Right lobe of liver (tissue), 4 donors: ENCODE results near the gene BCAM.
"Not testable (repeated sequence)": the region's sequence is repeated elsewhere in the genome, so short reads cannot be mapped to it uniquely, and the experiment has no call there.

ENCODE experiments used
- POLR2A ChIP-seq: fragments of 450-650 bp; IDR thresholded peaks from one replicate; pipeline ENCODE4 v1.6.1; 2017; ENCODE audit warnings: antibody characterized with exemption, mild to moderate bottlenecking
- TF ChIP-seq, protein P1 (sequence below), 4 donors: fragments of 200-600 bp in 3 of 4; fragments of 450-650 bp in 1 of 4; IDR thresholded peaks; one replicate each; pipeline versions ENCODE4 v1.5.1 to v1.8.0; 2016 to 2022; ENCODE audit warnings: antibody characterized with exemption in 4 of 4, mild to moderate bottlenecking in 2 of 4
- donor health status: DM: no; HTN: no; CAD: no.
- donor health status: DM: no; HTN: no; CAD: no.
- donor health status: DM: no; HTN: yes; CAD: no.

DNA sequence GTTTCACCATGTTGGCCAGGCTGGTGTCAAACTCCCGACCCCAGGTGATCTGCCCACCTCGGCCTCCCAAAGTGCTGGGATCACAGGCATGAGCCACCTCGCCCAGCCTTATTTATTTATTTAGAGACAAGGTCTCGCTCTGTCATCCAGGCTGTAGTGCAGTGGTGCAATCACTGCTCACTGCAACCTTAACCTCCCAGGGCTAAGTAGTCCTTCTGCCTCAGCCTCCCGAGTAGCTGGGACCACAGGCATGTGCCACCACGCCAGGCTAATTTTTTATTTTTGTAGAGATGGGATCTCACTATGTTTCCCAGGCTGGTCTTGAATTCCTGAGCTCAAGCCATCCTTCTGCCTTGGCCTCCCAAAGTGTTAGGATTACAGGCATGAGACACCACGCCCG lies 25.5 kb downstream of the BCAM start:
- TF ChIP-seq, protein P1, sequence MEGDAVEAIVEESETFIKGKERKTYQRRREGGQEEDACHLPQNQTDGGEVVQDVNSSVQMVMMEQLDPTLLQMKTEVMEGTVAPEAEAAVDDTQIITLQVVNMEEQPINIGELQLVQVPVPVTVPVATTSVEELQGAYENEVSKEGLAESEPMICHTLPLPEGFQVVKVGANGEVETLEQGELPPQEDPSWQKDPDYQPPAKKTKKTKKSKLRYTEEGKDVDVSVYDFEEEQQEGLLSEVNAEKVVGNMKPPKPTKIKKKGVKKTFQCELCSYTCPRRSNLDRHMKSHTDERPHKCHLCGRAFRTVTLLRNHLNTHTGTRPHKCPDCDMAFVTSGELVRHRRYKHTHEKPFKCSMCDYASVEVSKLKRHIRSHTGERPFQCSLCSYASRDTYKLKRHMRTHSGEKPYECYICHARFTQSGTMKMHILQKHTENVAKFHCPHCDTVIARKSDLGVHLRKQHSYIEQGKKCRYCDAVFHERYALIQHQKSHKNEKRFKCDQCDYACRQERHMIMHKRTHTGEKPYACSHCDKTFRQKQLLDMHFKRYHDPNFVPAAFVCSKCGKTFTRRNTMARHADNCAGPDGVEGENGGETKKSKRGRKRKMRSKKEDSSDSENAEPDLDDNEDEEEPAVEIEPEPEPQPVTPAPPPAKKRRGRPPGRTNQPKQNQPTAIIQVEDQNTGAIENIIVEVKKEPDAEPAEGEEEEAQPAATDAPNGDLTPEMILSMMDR (IDR thresholded peaks at IDR 0.05) = not testable (repeated sequence)
- TF ChIP-seq POLR2A = not testable (repeated sequence)
